ENCODE measurements around the gene NAA38. TPM values are rescaled to one million over a fixed set of nuclear protein-coding genes. Genes with fewer than 3 reads are reported as not detected.

NAA38 gene
- total and polyA plus RNA-seq, 2 donors from 2014 or later = 69.6 to 246 TPM

DNA sequence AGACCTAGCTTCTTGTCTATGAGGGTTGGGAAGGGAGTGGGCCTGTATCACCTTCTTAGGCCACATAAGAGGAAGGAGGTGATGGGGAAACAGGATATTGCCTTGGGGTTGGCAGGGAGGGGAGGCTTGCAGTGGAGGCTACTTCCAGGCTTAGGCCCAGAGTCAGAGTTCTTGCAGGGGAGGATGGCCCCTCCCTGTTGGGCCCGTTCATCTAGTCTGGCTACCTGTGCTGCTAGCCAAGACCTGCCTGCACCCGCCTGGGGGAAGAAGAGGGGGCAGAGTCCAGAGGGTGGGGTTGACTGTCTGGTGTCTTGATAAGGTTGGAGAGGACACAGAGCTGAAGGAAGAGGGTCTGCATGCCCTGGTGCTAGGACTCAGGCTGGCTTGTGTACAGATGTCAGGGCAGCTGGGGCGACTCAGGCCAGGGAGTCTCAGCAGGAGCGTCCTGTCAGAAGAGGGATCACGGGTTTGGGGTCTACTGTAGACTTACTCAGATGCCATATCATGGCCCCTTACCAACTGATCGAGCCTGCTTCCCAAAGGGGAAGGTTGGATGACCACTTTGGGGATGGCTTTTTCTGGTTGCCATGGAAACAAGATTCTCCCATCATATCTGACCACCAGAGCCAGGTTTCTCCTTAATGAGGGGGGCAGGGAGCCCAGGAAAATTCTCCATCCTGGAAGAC lies 18.0 kb downstream of the NAA38 start:
- intact Hi-C loops (cut with DNase I) = no loop called here
- H3K9ac ChIP-seq (ENCODE audit: low read length in 3 of 3) = peak overlapping the region in 1 of 3 donors; percentile 60

DNA sequence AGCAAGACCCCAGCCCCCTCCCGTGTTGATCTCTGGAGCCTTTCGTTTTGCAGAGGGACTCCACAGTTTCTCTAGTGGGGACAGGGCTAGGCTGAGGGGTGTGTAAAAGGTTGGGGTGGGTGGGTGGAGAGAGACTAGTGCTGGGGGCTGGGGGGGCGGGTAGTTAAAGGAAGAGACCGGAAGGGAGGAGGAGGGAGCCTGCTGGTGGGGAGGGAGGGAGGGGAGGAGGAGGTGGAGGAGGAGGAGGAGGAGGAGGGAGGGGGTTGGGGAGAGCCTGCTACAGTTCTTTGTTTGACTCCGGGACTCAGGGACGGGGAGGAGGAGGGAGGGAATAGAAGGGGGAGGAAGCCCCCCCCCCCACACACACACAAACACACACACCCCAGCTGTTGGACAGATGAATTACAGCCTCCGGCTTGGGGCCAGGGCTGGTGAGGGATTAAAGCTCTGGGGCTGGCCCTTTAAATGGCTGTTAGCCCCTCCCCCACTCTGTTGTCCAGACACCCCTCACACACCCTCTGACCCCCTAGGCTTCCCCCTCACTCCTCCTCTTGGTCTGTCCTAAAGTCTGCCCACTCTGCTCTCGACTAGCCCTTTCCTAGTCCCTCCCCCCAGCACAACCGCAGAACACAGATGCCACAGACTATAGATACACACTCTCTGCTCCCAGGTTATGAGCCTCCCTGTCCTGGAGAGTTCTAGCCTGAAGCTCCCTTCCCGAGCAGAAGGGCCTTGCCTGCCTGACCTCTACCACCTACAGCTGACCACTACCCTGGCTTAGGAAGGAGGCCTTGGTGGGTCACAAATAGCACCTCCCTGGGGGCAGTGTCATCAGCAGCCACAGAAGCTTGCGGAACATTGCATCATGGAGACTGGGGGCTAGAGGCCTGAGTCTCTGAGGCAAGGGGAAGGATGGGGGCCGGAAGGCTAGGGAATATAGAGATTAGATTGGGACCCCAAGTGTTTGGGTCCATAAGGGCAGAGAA lies 19.0 kb downstream of the NAA38 start:
- peak overlapping the region; percentile 77 to 97 for H3K27ac ChIP-seq (ENCODE audit: low read depth in 2 of 2, low read length in 2 of 2)
- peak overlapping the region in 2 of 3 donors; percentile 15 to 99 for H3K9ac ChIP-seq (ENCODE audit: low read length in 3 of 3)
- no peaks in the 10 kb centered on the region for H3K9me3 ChIP-seq (ENCODE audit: control insufficient read depth in 2 of 3, insufficient read depth in 1 of 3, low read length in 3 of 3)
- peaks cover 9 to 38% (median 13%) of the 10 kb centered on the region in 3 donors for H3K4me1 ChIP-seq (ENCODE audit: control insufficient read depth in 2 of 3, insufficient read depth in 2 of 3, low read depth in 1 of 3, low read length in 3 of 3)
- H3K27me3 ChIP-seq (ENCODE audit: control insufficient read depth, insufficient read depth, low read length) = no peaks in the 10 kb centered on the region
- H3K36me3 ChIP-seq (ENCODE audit: control insufficient read depth in 2 of 3, insufficient read depth in 3 of 3, low read length in 3 of 3) = peaks cover 0 to 6% (median 0%) of the 10 kb centered on the region in 3 donors
- H3K4me3 ChIP-seq (ENCODE audit: low read length in 3 of 3) = peak overlapping the region; percentile 35 to 92 (median 47)
- intact Hi-C loops (cut with DNase I) = no loop called here
- FAIRE-seq = no peak
- TF ChIP-seq, protein P1, sequence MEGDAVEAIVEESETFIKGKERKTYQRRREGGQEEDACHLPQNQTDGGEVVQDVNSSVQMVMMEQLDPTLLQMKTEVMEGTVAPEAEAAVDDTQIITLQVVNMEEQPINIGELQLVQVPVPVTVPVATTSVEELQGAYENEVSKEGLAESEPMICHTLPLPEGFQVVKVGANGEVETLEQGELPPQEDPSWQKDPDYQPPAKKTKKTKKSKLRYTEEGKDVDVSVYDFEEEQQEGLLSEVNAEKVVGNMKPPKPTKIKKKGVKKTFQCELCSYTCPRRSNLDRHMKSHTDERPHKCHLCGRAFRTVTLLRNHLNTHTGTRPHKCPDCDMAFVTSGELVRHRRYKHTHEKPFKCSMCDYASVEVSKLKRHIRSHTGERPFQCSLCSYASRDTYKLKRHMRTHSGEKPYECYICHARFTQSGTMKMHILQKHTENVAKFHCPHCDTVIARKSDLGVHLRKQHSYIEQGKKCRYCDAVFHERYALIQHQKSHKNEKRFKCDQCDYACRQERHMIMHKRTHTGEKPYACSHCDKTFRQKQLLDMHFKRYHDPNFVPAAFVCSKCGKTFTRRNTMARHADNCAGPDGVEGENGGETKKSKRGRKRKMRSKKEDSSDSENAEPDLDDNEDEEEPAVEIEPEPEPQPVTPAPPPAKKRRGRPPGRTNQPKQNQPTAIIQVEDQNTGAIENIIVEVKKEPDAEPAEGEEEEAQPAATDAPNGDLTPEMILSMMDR (IDR thresholded peaks at IDR 0.05; ENCODE audit: borderline replicate concordance, extremely low read depth, insufficient read depth) = no peak
- DNase-seq = peak; percentile 77 to 90 (median 79)

More for the DNA sequence above, 18.0 kb downstream of the NAA38 start:
- Histone ChIP-seq H3K27ac (ENCODE audit: low read depth in 2 of 2, low read length in 2 of 2) (peak overlapping the region; percentile 37 to 77), H3K4me1 (ENCODE audit: control insufficient read depth in 2 of 3, insufficient read depth in 2 of 3, low read depth in 1 of 3, low read length in 3 of 3) (peaks cover 7 to 36% (median 13%) of the 10 kb centered on the region in 3 donors), H3K9me3 (ENCODE audit: control insufficient read depth in 2 of 3, insufficient read depth in 1 of 3, low read length in 3 of 3) (no peaks in the 10 kb centered on the region), H3K36me3 (ENCODE audit: control insufficient read depth in 2 of 3, insufficient read depth in 3 of 3, low read length in 3 of 3) (peaks cover 0 to 6% (median 0%) of the 10 kb centered on the region in 3 donors), H3K4me3 (ENCODE audit: low read length in 3 of 3) (peak overlapping the region in 1 of 3 donors; percentile 39), H3K27me3 (ENCODE audit: control insufficient read depth, insufficient read depth, low read length) (no peaks in the 10 kb centered on the region)
- DNase-seq (peak in 2 of 5 donors; percentile 54 to 74), FAIRE-seq (no peak)
- TF ChIP-seq, protein P1 (IDR thresholded peaks at IDR 0.05; ENCODE audit: borderline replicate concordance, extremely low read depth, insufficient read depth) = no peak

DNA sequence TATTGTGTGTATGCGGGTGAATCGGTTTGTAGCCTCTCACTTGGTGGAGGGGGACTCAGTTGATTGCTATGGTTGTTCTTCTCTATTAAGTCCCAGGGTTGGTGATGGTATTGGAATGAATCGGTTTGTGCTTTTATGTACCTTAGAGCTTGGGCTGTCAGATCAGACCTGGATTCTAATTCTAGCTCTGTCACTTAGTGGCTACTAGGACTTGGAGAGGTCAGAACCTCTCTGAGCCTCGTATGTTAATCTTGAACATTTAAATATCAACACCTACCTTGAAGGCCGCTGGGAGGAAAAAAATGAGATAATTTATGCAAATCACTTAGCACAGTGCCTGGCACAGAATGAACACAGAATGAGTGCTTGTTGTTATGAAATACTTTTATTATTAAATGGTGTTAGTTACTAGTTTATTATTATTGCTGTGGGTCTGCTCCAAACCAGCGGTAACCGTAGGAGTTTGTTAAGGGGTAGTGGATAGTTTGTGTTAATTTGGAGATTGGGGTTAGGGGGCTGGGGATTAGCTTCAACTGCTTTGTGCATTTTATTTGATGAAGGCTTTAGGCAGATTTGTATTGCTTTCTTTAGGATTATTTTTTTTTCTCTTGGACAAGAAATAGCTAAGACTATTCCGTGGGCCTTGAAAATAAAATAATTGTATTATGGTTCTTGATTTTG lies 19.8 kb downstream of the NAA38 start:
- FAIRE-seq = no peak

More for the DNA sequence above, 19.8 kb downstream of the NAA38 start:
- H3K27me3 ChIP-seq (ENCODE audit: control insufficient read depth, insufficient read depth, low read length) = no peaks in the 10 kb centered on the region
- DNase-seq = no peak
- intact Hi-C loops (cut with DNase I) = no loop called here
- H3K9me3 ChIP-seq (ENCODE audit: control insufficient read depth in 2 of 3, insufficient read depth in 1 of 3, low read length in 3 of 3) = no peaks in the 10 kb centered on the region
- peak overlapping the region; percentile 15 to 99 (median 25) for H3K9ac ChIP-seq (ENCODE audit: low read length in 3 of 3)
- TF ChIP-seq, protein P1 (IDR thresholded peaks at IDR 0.05; ENCODE audit: borderline replicate concordance, extremely low read depth, insufficient read depth) = no peak
- peaks cover 10 to 43% (median 13%) of the 10 kb centered on the region in 3 donors for H3K4me1 ChIP-seq (ENCODE audit: control insufficient read depth in 2 of 3, insufficient read depth in 2 of 3, low read depth in 1 of 3, low read length in 3 of 3)
- H3K27ac ChIP-seq (ENCODE audit: low read depth in 2 of 2, low read length in 2 of 2) = peak overlapping the region; percentile 97 to 99
- H3K36me3 ChIP-seq (ENCODE audit: control insufficient read depth in 2 of 3, insufficient read depth in 3 of 3, low read length in 3 of 3) = peaks cover 0 to 6% (median 0%) of the 10 kb centered on the region in 3 donors
- peak overlapping the region; percentile 35 to 92 (median 47) for H3K4me3 ChIP-seq (ENCODE audit: low read length in 3 of 3)

Measured in kidney (tissue), 14 donors.